HepG2 (cell line): ENCODE measurements around the gene DCTN4.

Source experiments
- ARNT2 ChIP-seq: sonication (generic); formaldehyde crosslinking; IDR thresholded peaks from 2 replicates; pipeline ENCODE4 v1.8.0; 2022; ENCODE audit warnings: mild to moderate bottlenecking, low read depth, missing genetic modification reagents, moderate library complexity
- ATM ChIP-seq: fragments of 450-650 bp; IDR thresholded peaks from 2 replicates; pipeline ENCODE4 v1.7.1; 2017; ENCODE audit warnings: mild to moderate bottlenecking, borderline replicate concordance
- ATRX ChIP-seq: sonication (generic); formaldehyde crosslinking; IDR thresholded peaks from 2 replicates; pipeline ENCODE4 v1.4.0; 2020; ENCODE audit warnings: missing genetic modification reagents, borderline replicate concordance
- FOXJ3 ChIP-seq: sonication (generic); formaldehyde crosslinking; IDR thresholded peaks from 2 replicates; pipeline ENCODE4 v1.4.0; 2020; ENCODE audit warnings: missing genetic modification reagents, mild to moderate bottlenecking, borderline replicate concordance
- MYC ChIP-seq: sonication (generic); formaldehyde crosslinking; IDR thresholded peaks from 2 replicates; pipeline ENCODE4 v1.9.0; 2021; ENCODE audit warnings: missing genetic modification reagents, borderline replicate concordance
- NFE2 ChIP-seq: sonication (generic); formaldehyde crosslinking; IDR thresholded peaks from 2 replicates; pipeline ENCODE4 v1.4.0; 2020; ENCODE audit warnings: missing genetic modification reagents
- NFIC ChIP-seq: IDR thresholded peaks from 2 replicates; pipeline ENCODE4 v1.6.1; 2012; ENCODE audit warnings: mild to moderate bottlenecking, low read length, inconsistent platforms
- RORA ChIP-seq: sonication (generic); formaldehyde crosslinking; IDR thresholded peaks from 2 replicates; pipeline ENCODE4 v1.5.0; 2020; ENCODE audit warnings: mild to moderate bottlenecking, missing genetic modification reagents, moderate library complexity
- SRF ChIP-seq: IDR thresholded peaks from 2 replicates; pipeline ENCODE4 v1.6.1; 2011; ENCODE audit warnings: mild to moderate bottlenecking, low read depth, low read length, moderate library complexity
- TCF7 ChIP-seq: sonication (generic); IDR thresholded peaks from 2 replicates; pipeline ENCODE4 v1.6.1; 2016; ENCODE audit warnings: antibody characterized with exemption, low read depth
- ZMYM4 ChIP-seq: sonication (generic); formaldehyde crosslinking; IDR thresholded peaks from 2 replicates; pipeline ENCODE4 v1.8.1; 2023; ENCODE audit warnings: mild to moderate bottlenecking, missing genetic modification reagents
- ZNF292 ChIP-seq: sonication (generic); formaldehyde crosslinking; IDR thresholded peaks from 2 replicates; pipeline ENCODE4 v1.8.1; 2022; ENCODE audit warnings: mild to moderate bottlenecking, low read depth, missing genetic modification reagents, borderline replicate concordance
- TF ChIP-seq, protein P1 (sequence below): sonication (generic); IDR thresholded peaks from 2 replicates; pipeline ENCODE4 v1.6.1; 2016; ENCODE audit warnings: low read depth, borderline replicate concordance
- TF ChIP-seq, protein P2 (sequence below): sonication (generic); formaldehyde crosslinking; IDR thresholded peaks from 2 replicates; pipeline ENCODE4 v1.5.0; 2020; ENCODE audit warnings: mild to moderate bottlenecking, missing genetic modification reagents, moderate library complexity

DNA sequence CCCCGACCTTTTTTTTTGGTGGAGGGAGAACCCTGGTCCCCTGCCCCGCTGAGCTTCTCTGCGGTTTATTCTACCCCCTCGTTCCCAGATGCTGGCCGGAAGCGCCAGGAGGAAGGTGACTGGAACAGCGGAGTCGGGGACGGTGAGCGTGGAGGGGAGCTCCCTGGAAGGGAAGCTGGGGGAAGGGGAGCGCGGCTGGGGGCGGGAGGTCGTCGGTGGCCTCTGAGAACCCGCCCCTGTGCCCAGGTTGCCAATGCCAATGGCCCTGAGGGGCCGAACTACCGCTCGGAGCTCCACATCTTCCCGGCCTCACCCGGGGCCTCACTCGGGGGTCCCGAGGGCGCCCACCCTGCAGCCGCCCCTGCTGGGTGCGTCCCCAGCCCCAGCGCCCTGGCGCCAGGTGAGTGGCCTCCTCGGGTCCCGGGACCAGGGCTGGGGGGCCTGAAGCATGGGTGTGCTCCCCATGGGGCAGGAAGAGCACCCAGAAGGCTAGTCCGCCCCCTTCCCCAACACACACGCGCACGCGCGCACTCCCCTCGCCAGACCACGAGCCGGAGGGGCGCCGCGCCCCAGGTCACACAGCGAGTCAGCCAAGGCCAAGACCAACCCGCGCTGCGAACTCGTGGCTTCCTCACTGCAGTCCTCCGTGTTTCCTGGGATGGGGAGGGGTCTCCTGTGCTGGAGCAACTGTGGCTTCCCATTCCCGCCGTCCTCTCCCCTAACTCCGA, 87.1 kb downstream of the DCTN4 start:
- no peak for TF ChIP-seq MYC
- TF ChIP-seq ARNT2 (CRISPR knock-in tag) = no peak
- no peak for TF ChIP-seq TCF7
- no peak for TF ChIP-seq ATM
- TF ChIP-seq, protein P1, sequence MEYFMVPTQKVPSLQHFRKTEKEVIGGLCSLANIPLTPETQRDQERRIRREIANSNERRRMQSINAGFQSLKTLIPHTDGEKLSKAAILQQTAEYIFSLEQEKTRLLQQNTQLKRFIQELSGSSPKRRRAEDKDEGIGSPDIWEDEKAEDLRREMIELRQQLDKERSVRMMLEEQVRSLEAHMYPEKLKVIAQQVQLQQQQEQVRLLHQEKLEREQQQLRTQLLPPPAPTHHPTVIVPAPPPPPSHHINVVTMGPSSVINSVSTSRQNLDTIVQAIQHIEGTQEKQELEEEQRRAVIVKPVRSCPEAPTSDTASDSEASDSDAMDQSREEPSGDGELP = no peak
- TF ChIP-seq ZMYM4 (CRISPR knock-in tag) = no peak
- no peak for TF ChIP-seq ATRX (CRISPR knock-in tag)
- no peak for TF ChIP-seq ZNF292
- no peak for TF ChIP-seq FOXJ3 (CRISPR knock-in tag)
- no peak for TF ChIP-seq NFIC
- TF ChIP-seq RORA (CRISPR knock-in tag) = no peak
- TF ChIP-seq, protein P2, sequence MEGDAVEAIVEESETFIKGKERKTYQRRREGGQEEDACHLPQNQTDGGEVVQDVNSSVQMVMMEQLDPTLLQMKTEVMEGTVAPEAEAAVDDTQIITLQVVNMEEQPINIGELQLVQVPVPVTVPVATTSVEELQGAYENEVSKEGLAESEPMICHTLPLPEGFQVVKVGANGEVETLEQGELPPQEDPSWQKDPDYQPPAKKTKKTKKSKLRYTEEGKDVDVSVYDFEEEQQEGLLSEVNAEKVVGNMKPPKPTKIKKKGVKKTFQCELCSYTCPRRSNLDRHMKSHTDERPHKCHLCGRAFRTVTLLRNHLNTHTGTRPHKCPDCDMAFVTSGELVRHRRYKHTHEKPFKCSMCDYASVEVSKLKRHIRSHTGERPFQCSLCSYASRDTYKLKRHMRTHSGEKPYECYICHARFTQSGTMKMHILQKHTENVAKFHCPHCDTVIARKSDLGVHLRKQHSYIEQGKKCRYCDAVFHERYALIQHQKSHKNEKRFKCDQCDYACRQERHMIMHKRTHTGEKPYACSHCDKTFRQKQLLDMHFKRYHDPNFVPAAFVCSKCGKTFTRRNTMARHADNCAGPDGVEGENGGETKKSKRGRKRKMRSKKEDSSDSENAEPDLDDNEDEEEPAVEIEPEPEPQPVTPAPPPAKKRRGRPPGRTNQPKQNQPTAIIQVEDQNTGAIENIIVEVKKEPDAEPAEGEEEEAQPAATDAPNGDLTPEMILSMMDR (CRISPR knock-in tag) = no peak
- TF ChIP-seq SRF = no peak
- no peak for TF ChIP-seq NFE2 (CRISPR knock-in tag)
